Measurements from ENCODE around the gene ADAM22. TPM values are rescaled to one million over a fixed set of nuclear protein-coding genes. Genes with fewer than 3 reads are reported as not detected.

Gene ADAM22
- total and polyA plus RNA-seq, 2 experiments from 2014 or later: 2.7 to 18.7 TPM

DNA sequence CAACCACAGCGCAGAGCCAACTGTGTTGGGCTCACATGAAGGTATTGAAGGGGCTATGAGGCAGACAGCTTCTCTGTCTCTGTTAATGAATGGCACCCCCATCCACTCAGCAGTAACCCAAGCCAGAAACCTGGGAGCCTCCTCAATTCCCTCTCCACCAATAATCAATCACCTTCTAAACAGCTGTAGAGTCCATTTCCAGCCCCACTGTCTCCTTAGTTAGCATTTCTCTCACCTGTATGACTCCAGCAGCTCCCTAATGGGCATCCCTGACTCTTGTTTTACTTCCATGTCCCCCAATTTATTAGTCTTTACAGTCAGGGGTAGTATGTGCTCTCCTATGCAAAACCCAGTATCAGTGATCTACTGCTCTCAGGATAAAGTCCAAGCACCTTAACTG, 278.9 kb downstream of the ADAM22 start (continued):
- TF ChIP-seq, protein P1, sequence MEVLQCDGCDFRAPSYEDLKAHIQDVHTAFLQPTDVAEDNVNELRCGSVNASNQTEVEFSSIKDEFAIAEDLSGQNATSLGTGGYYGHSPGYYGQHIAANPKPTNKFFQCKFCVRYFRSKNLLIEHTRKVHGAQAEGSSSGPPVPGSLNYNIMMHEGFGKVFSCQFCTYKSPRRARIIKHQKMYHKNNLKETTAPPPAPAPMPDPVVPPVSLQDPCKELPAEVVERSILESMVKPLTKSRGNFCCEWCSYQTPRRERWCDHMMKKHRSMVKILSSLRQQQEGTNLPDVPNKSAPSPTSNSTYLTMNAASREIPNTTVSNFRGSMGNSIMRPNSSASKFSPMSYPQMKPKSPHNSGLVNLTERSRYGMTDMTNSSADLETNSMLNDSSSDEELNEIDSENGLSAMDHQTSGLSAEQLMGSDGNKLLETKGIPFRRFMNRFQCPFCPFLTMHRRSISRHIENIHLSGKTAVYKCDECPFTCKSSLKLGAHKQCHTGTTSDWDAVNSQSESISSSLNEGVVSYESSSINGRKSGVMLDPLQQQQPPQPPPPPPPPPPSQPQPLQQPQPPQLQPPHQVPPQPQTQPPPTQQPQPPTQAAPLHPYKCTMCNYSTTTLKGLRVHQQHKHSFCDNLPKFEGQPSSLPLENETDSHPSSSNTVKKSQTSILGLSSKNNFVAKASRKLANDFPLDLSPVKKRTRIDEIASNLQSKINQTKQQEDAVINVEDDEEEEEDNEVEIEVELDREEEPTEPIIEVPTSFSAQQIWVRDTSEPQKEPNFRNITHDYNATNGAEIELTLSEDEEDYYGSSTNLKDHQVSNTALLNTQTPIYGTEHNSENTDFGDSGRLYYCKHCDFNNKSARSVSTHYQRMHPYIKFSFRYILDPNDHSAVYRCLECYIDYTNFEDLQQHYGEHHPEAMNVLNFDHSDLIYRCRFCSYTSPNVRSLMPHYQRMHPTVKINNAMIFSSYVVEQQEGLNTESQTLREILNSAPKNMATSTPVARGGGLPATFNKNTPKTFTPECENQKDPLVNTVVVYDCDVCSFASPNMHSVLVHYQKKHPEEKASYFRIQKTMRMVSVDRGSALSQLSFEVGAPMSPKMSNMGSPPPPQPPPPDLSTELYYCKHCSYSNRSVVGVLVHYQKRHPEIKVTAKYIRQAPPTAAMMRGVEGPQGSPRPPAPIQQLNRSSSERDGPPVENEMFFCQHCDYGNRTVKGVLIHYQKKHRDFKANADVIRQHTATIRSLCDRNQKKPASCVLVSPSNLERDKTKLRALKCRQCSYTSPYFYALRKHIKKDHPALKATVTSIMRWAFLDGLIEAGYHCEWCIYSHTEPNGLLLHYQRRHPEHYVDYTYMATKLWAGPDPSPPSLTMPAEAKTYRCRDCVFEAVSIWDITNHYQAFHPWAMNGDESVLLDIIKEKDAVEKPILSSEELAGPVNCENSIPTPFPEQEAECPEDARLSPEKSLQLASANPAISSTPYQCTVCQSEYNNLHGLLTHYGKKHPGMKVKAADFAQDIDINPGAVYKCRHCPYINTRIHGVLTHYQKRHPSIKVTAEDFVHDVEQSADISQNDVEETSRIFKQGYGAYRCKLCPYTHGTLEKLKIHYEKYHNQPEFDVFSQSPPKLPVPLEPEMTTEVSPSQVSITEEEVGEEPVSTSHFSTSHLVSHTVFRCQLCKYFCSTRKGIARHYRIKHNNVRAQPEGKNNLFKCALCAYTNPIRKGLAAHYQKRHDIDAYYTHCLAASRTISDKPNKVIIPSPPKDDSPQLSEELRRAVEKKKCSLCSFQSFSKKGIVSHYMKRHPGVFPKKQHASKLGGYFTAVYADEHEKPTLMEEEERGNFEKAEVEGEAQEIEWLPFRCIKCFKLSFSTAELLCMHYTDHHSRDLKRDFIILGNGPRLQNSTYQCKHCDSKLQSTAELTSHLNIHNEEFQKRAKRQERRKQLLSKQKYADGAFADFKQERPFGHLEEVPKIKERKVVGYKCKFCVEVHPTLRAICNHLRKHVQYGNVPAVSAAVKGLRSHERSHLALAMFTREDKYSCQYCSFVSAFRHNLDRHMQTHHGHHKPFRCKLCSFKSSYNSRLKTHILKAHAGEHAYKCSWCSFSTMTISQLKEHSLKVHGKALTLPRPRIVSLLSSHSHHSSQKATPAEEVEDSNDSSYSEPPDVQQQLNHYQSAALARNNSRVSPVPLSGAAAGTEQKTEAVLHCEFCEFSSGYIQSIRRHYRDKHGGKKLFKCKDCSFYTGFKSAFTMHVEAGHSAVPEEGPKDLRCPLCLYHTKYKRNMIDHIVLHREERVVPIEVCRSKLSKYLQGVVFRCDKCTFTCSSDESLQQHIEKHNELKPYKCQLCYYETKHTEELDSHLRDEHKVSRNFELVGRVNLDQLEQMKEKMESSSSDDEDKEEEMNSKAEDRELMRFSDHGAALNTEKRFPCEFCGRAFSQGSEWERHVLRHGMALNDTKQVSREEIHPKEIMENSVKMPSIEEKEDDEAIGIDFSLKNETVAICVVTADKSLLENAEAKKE (CRISPR knock-in tag; IDR thresholded peaks at IDR 0.05): no peak
- no peak for TF ChIP-seq JUNB (IDR thresholded peaks at IDR 0.05; ENCODE audit: unreplicated experiment)
- no peak for TF ChIP-seq EZH2 (IDR thresholded peaks at IDR 0.05; ENCODE audit: low read depth, unreplicated experiment)

DNA sequence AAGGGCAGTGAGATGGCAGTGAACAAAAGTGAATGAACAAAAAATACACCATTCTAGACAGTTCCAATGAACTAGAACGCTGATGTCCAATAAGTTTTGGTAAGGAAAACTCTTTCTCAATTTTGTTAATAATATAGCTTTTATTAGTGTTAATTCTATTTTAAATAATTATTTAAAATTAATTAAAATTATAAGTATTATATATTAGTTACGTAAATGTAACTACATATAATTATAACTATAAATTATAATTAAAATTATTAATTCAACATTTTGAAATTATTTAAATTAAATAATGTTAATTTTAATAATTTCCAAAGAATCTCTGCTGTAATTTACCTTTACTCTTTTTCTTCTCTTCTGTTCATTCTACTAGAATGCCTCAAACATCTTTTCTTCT, 280.4 kb downstream of the ADAM22 start:
- no peak overlapping the region for H2AFZ ChIP-seq
- no peak for ATAC-seq
- H3K79me2 ChIP-seq (replicated peaks; ENCODE audit: insufficient read depth): peaks cover 52% of the 10 kb centered on the region
- H3K27me3 ChIP-seq (ENCODE audit: insufficient read depth): no peaks in the 10 kb centered on the region
- peak overlapping the region; percentile 59; the same call in 1 of the 2 replicates for H3K4me2 ChIP-seq
- H3K9me2 ChIP-seq (ENCODE audit: insufficient read depth): no peaks in the 10 kb centered on the region
- Mint-ChIP-seq H3K27me3 (ENCODE audit: insufficient read depth, low read depth, poor library complexity) (peaks cover 2% of the 10 kb centered on the region), H3K36me3 (ENCODE audit: low read depth) (peaks cover 37% of the 10 kb centered on the region), H3K4me3 (peak overlapping the region; percentile 36; the same call in 1 of the 3 replicates), H3K27ac (peak overlapping the region; percentile 47), H3K4me1 (peaks cover 45% of the 10 kb centered on the region), H3K9me3 (no peaks in the 10 kb centered on the region)
- 0 out of 2 replicates have a peak, but pooled peaks cover 3% of the 10 kb centered on the region for H4K20me1 ChIP-seq (replicated peaks; ENCODE audit: insufficient read depth)
- no peak overlapping the region for H3K27ac ChIP-seq (ENCODE audit: low read depth)
- peaks cover 40% of the 10 kb centered on the region for H3K4me1 ChIP-seq (ENCODE audit: insufficient read depth)
- no peak for DNase-seq (ENCODE audit: low spot score)
- TF ChIP-seq STAT1 (IDR thresholded peaks at IDR 0.05; ENCODE audit: unreplicated experiment) (no peak), POLR2AphosphoS5 (IDR thresholded peaks at IDR 0.05; ENCODE audit: low read depth) (no peak), EZH2 (IDR thresholded peaks at IDR 0.05; ENCODE audit: low read depth, unreplicated experiment) (no peak), EZH2phosphoT487 (IDR thresholded peaks at IDR 0.05; ENCODE audit: unreplicated experiment) (no peak)
- H3F3A ChIP-seq (replicated peaks; ENCODE audit: low read depth): no peaks in the 10 kb centered on the region
- H3K4me3 ChIP-seq: no peak overlapping the region
- H3K36me3 ChIP-seq (ENCODE audit: insufficient read depth): no peaks in the 10 kb centered on the region

Data from GM23338 (cell line).